Osteoblast (primary cell): Measurements from ENCODE around the gene BMS1. TPM values are rescaled to one million over a fixed set of nuclear protein-coding genes. Genes with fewer than 3 reads are reported as not detected.

Source experiments
- DNase-seq: peaks from one replicate; pipeline ENCODE4 v3.0.0; 2011; ENCODE audit warnings: low spot score, mixed read lengths; ENCODE audit not compliant: insufficient read length; ENCODE audit errors: missing footprints
- H2AFZ ChIP-seq: 2 replicates; pipeline ENCODE4 v1.6.0; 2011; ENCODE audit warnings: mild to moderate bottlenecking, low read length
- H3K27ac ChIP-seq: 2 replicates; pipeline ENCODE4 v1.5.1; 2011; ENCODE audit warnings: mild to moderate bottlenecking, low read depth, low read length, moderate library complexity
- H3K27me3 ChIP-seq: 2 replicates; pipeline ENCODE4 v1.6.0; 2012; ENCODE audit warnings: mild to moderate bottlenecking, control low read depth, inconsistent platforms, low read length, moderate library complexity; ENCODE audit not compliant: insufficient read depth
- H3K36me3 ChIP-seq: 2 replicates; pipeline ENCODE4 v1.5.1; 2011; ENCODE audit warnings: mild to moderate bottlenecking, low read length, control low read depth, moderate library complexity; ENCODE audit not compliant: insufficient read depth
- H3K4me1 ChIP-seq: 2 replicates; pipeline ENCODE4 v1.5.1; 2011; ENCODE audit warnings: mild to moderate bottlenecking, low read length, control low read depth, moderate library complexity; ENCODE audit not compliant: insufficient read depth
- H3K4me2 ChIP-seq: 2 replicates; pipeline ENCODE4 v1.6.0; 2011; ENCODE audit warnings: mild to moderate bottlenecking, low read length; ENCODE audit not compliant: insufficient read depth
- H3K4me3 ChIP-seq: fragments of 200-600 bp; sonication (generic); 3 replicates; pipeline ENCODE4 v1.5.1; 2012; ENCODE audit warnings: mild to moderate bottlenecking, low read length, inconsistent platforms; ENCODE audit not compliant: insufficient read depth
- H3K79me2 ChIP-seq: 2 replicates; pipeline ENCODE4 v1.6.0; 2012; ENCODE audit warnings: mild to moderate bottlenecking, low read length, control low read depth, inconsistent platforms; ENCODE audit not compliant: insufficient read depth
- H3K9me3 ChIP-seq: 2 replicates; pipeline ENCODE4 v1.5.1; 2011; ENCODE audit warnings: low read depth, low read length, control low read depth
- H4K20me1 ChIP-seq: 2 replicates; pipeline ENCODE4 v1.6.0; 2012; ENCODE audit warnings: mild to moderate bottlenecking, low read length, control low read depth; ENCODE audit not compliant: insufficient read depth
- CTCF ChIP-seq: IDR thresholded peaks from 2 replicates; pipeline ENCODE4 v1.5.1; 2011; ENCODE audit warnings: mild to moderate bottlenecking, low read depth, low read length, moderate library complexity; ENCODE audit errors: extremely low read depth
- total RNA-seq: library from RNA; depleted of rRNA; stranded (reverse); fragments of >200 nt; gene quantifications from 2 replicates; pipeline ENCODE4 v1.2.3, GENCODE V29; 2012

BMS1 gene
- total RNA-seq, 1 donor: 14.5 TPM

GRCh38 chr10:42754155-42755027, 28.2 kb upstream of the BMS1 start:
- Histone ChIP-seq H3K9me3 (no peaks in the 10 kb centered on the region), H3K27me3 (peaks cover 37% of the 10 kb centered on the region), H3K4me3 (peak overlapping the region; percentile 53), H4K20me1 (no peaks in the 10 kb centered on the region), H3K27ac (no peak overlapping the region), H2AFZ (peak overlapping the region; percentile 41), H3K4me1 (peaks cover 6% of the 10 kb centered on the region), H3K4me2 (peak overlapping the region; percentile 72), H3K79me2 (no peaks in the 10 kb centered on the region), H3K36me3 (no peaks in the 10 kb centered on the region)
- peak; percentile 85 for DNase-seq
- TF ChIP-seq CTCF: no peak

- no peak overlapping the region for H2AFZ ChIP-seq
- H4K20me1 ChIP-seq: no peaks in the 10 kb centered on the region
- H3K4me2 ChIP-seq: no peak overlapping the region
- no peak overlapping the region for H3K27ac ChIP-seq
- H3K9me3 ChIP-seq: no peaks in the 10 kb centered on the region
- no peak for DNase-seq
- H3K4me3 ChIP-seq: no peak overlapping the region
- no peaks in the 10 kb centered on the region for H3K36me3 ChIP-seq
- peaks cover 6% of the 10 kb centered on the region for H3K4me1 ChIP-seq
- H3K27me3 ChIP-seq: peaks cover 37% of the 10 kb centered on the region
- no peaks in the 10 kb centered on the region for H3K79me2 ChIP-seq
- TF ChIP-seq CTCF: no peak
Measured at GRCh38 chr10:42755028-42755451, 27.6 kb upstream of the BMS1 start.

GRCh38 chr10:42755556-42756093, 27.0 kb upstream of the BMS1 start:
- no peak overlapping the region for H3K4me3 ChIP-seq
- H3K9me3 ChIP-seq: no peaks in the 10 kb centered on the region
- TF ChIP-seq CTCF: no peak
- H3K36me3 ChIP-seq: no peaks in the 10 kb centered on the region
- no peaks in the 10 kb centered on the region for H4K20me1 ChIP-seq
- peaks cover 6% of the 10 kb centered on the region for H3K4me1 ChIP-seq
- H3K27me3 ChIP-seq: peaks cover 37% of the 10 kb centered on the region
- DNase-seq: no peak
- H2AFZ ChIP-seq: no peak overlapping the region
- H3K27ac ChIP-seq: no peak overlapping the region
- no peak overlapping the region for H3K4me2 ChIP-seq
- H3K79me2 ChIP-seq: no peaks in the 10 kb centered on the region

- Histone ChIP-seq H3K4me1 (no peaks in the 10 kb centered on the region), H2AFZ (no peak overlapping the region), H3K27me3 (no peaks in the 10 kb centered on the region), H3K79me2 (no peaks in the 10 kb centered on the region), H3K9me3 (no peaks in the 10 kb centered on the region), H3K36me3 (no peaks in the 10 kb centered on the region), H4K20me1 (no peaks in the 10 kb centered on the region), H3K27ac (no peak overlapping the region), H3K4me2 (no peak overlapping the region), H3K4me3 (no peak overlapping the region)
- no peak for TF ChIP-seq CTCF
- DNase-seq: no peak
Measured at GRCh38 chr10:42767906-42768305, 14.7 kb upstream of the BMS1 start.
